GM12872 (cell line): ENCODE results near the gene ULK4.

Experiments used
- TF ChIP-seq, protein P1 (sequence below): IDR thresholded peaks from 3 replicates; pipeline ENCODE4 v1.5.1; 2011; ENCODE audit warnings: low read depth, mild to moderate bottlenecking, low read length, moderate library complexity; ENCODE audit not compliant: insufficient read depth

Gene ULK4

DNA sequence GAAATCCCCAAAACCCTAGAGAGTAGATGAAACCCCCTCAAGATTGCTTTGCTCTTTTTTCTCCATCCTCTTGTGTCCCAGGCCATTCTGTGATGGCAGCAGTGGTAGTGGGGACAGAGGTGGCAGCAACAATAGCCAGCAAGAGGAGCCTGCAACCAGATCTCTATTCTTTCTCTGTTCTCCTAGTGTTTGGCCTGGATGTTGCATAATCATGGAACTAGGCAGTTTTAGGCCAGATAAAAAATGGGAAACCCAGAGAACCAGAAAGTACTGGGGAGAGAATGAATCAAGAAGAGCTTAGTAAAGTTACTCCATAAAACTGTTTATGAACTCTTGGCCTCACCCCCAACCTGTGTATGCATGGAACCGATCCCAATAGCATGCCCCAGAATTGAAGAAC, 710.3 kb downstream of the ULK4 start:
- TF ChIP-seq, protein P1, sequence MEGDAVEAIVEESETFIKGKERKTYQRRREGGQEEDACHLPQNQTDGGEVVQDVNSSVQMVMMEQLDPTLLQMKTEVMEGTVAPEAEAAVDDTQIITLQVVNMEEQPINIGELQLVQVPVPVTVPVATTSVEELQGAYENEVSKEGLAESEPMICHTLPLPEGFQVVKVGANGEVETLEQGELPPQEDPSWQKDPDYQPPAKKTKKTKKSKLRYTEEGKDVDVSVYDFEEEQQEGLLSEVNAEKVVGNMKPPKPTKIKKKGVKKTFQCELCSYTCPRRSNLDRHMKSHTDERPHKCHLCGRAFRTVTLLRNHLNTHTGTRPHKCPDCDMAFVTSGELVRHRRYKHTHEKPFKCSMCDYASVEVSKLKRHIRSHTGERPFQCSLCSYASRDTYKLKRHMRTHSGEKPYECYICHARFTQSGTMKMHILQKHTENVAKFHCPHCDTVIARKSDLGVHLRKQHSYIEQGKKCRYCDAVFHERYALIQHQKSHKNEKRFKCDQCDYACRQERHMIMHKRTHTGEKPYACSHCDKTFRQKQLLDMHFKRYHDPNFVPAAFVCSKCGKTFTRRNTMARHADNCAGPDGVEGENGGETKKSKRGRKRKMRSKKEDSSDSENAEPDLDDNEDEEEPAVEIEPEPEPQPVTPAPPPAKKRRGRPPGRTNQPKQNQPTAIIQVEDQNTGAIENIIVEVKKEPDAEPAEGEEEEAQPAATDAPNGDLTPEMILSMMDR: no peak

DNA sequence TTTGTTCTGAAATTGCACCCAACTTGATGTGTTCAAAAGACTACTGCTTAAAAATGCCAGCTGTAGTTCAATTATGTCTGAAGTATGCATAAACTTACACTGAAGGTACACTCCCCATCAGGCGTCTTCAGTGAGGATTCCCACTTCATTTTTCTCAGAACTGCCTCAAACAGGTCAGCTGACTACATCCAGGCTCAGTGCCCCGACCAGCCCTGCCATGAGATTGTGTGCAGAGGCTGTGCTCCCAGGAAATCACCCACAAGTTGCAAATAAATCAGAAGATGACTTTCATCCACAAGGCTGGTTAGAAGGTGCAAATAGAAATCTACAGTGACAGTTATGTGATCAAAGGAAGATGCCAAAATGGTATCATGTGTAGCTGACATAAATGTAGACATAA, 711.1 kb downstream of the ULK4 start:
- TF ChIP-seq, protein P1: no peak

- TF ChIP-seq, protein P1: no peak
These were observed 712.6 kb downstream of the ULK4 start for GRCh38 chr3:41249318-41249717.

GRCh38 chr3:41248525-41248924, 713.4 kb downstream of the ULK4 start:
- TF ChIP-seq, protein P1: no peak

DNA sequence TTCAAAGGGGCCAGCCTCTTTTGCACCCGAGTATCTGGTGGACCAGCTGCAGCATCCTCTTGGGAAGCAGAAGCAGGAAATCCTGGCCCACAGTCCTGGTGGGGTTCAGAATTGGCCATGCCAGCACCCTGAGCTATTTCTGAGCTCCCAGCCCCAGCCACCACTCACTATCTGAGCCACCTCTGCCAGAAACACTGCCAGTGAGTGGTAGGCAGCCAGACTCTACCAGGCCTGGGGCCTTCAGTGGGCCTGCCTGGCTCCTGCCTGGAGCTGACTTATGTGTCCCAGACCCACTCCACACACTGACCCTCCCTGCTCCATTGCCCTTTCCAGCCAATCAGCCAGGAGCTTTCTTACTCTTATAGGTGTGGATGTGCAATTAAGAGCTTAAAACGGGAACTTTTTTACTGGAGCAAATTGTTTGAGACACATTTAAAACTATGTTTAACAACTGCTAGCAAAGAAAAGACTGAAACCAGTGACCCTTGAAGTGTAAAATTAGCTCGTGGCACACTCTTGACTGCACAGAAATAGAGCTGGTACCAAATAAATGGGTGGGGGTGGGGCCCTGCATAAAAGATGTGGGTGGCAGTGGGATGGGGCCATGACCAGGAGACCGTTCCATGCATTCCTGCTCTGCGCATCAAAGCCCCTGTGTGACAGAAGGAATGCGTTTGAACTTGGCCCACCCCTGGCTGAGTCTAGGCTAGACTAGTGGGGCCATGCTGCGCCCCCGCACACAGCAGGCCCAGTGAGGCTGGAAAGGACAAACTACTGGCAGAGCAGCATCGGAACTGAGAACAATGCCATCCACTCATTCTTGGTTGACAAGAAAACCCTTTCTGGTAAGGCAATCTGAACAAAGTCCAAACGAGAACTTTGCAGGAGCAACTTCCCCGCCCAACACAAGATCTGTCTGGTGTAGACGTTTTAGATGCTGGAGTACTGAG, 714.6 kb downstream of the ULK4 start:
- TF ChIP-seq, protein P1: no peak

GRCh38 chr3:41244620-41245336, 717.1 kb downstream of the ULK4 start:
- TF ChIP-seq, protein P1: no peak

GRCh38 chr3:41243183-41243582, 718.7 kb downstream of the ULK4 start:
- TF ChIP-seq, protein P1: no peak
